K562 (cell line): ENCODE measurements around the gene AGAP6.
"Not testable (repeated sequence)": the region's sequence is repeated elsewhere in the genome, so short reads cannot be mapped to it uniquely, and the experiment has no call there.

Experiments
- EP300 ChIP-seq: IDR thresholded peaks from 2 replicates; pipeline ENCODE4 v1.6.1; 2012; ENCODE audit warnings: low read length, improper control_type of control experiment
- NFE2L1 ChIP-seq: fragments of 450-650 bp; IDR thresholded peaks from 2 replicates; pipeline ENCODE4 v1.6.1; 2016; ENCODE audit warnings: missing genetic modification characterization, low read depth, mild to moderate bottlenecking, missing compliant biosample characterization, moderate library complexity, borderline replicate concordance
- ZNF780A ChIP-seq: fragments of 250-450 bp; sonication (Bioruptor Pico); IDR thresholded peaks from 2 replicates; pipeline ENCODE4 v1.5.0; 2021; ENCODE audit warnings: mild to moderate bottlenecking
- TF ChIP-seq, protein P1 (sequence below), 2 experiments: fragments of 450-650 bp in 1 of 2; sonication (generic) in 1 of 2; formaldehyde crosslinking in 1 of 2; IDR thresholded peaks; 2 replicates each; pipeline versions ENCODE4 v1.7.1 to v1.9.0; 2016 to 2022; ENCODE audit warnings: inconsistent platforms in 1 of 2, mild to moderate bottlenecking in 1 of 2, missing genetic modification reagents in 1 of 2

GRCh38 chr10:49995321-49995720 is 7.1 kb downstream of the AGAP6 start:
- TF ChIP-seq, protein P1, sequence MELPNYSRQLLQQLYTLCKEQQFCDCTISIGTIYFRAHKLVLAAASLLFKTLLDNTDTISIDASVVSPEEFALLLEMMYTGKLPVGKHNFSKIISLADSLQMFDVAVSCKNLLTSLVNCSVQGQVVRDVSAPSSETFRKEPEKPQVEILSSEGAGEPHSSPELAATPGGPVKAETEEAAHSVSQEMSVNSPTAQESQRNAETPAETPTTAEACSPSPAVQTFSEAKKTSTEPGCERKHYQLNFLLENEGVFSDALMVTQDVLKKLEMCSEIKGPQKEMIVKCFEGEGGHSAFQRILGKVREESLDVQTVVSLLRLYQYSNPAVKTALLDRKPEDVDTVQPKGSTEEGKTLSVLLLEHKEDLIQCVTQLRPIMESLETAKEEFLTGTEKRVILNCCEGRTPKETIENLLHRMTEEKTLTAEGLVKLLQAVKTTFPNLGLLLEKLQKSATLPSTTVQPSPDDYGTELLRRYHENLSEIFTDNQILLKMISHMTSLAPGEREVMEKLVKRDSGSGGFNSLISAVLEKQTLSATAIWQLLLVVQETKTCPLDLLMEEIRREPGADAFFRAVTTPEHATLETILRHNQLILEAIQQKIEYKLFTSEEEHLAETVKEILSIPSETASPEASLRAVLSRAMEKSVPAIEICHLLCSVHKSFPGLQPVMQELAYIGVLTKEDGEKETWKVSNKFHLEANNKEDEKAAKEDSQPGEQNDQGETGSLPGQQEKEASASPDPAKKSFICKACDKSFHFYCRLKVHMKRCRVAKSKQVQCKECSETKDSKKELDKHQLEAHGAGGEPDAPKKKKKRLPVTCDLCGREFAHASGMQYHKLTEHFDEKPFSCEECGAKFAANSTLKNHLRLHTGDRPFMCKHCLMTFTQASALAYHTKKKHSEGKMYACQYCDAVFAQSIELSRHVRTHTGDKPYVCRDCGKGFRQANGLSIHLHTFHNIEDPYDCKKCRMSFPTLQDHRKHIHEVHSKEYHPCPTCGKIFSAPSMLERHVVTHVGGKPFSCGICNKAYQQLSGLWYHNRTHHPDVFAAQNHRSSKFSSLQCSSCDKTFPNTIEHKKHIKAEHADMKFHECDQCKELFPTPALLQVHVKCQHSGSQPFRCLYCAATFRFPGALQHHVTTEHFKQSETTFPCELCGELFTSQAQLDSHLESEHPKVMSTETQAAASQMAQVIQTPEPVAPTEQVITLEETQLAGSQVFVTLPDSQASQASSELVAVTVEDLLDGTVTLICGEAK (IDR thresholded peaks at IDR 0.05), result not testable (repeated sequence)
- TF ChIP-seq, protein P1 (CRISPR knock-in tag; IDR thresholded peaks at IDR 0.05), result not testable (repeated sequence)
- not testable (repeated sequence) for TF ChIP-seq NFE2L1; ZNF780A (CRISPR knock-in tag); EP300
